Astrocyte (in vitro differentiated cells and primary cell): ENCODE measurements around the gene INTS7.
"Not testable (repeated sequence)": the region's sequence is repeated elsewhere in the genome, so short reads cannot be mapped to it uniquely, and the experiment has no call there.

Experiments used
- EZH2 ChIP-seq: IDR thresholded peaks from 2 replicates; pipeline ENCODE4 v1.6.1; 2012; ENCODE audit warnings: mild to moderate bottlenecking, low read length, inconsistent platforms; ENCODE audit not compliant: insufficient read depth
- TF ChIP-seq, protein P1 (sequence below): IDR thresholded peaks from 2 replicates; pipeline ENCODE4 v1.5.1; 2011; ENCODE audit warnings: low read depth, mild to moderate bottlenecking, inconsistent platforms, low read length, moderate library complexity; ENCODE audit not compliant: insufficient read depth

DNA sequence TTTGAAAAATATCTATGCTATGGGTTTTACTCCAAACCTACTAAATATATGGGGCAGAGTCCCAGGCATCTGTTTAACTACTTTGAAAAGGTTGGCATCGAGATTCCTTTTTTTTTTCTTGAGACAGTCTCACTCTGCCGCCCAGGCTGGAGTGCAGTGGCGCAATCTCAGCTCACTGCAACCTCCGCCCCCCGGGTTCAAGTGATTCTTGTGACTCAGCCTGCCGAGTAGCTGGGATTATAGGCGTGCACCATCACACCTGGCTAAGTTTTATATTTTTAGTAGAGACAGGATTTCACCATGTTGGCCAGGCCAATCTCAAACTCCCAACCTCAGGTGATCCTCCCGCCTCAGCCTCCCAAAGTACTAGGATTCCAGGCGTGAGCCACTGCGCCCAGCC is 7.6 kb downstream of the INTS7 start:
- TF ChIP-seq, protein P1, sequence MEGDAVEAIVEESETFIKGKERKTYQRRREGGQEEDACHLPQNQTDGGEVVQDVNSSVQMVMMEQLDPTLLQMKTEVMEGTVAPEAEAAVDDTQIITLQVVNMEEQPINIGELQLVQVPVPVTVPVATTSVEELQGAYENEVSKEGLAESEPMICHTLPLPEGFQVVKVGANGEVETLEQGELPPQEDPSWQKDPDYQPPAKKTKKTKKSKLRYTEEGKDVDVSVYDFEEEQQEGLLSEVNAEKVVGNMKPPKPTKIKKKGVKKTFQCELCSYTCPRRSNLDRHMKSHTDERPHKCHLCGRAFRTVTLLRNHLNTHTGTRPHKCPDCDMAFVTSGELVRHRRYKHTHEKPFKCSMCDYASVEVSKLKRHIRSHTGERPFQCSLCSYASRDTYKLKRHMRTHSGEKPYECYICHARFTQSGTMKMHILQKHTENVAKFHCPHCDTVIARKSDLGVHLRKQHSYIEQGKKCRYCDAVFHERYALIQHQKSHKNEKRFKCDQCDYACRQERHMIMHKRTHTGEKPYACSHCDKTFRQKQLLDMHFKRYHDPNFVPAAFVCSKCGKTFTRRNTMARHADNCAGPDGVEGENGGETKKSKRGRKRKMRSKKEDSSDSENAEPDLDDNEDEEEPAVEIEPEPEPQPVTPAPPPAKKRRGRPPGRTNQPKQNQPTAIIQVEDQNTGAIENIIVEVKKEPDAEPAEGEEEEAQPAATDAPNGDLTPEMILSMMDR = not testable (repeated sequence)
- not testable (repeated sequence) for TF ChIP-seq EZH2
